ENCODE results near the gene EVA1C. TPM values are rescaled to one million over a fixed set of nuclear protein-coding genes. Genes with fewer than 3 reads are reported as not detected.

EVA1C gene
- total and polyA plus RNA-seq, 2 experiments from 2014 or later: 4.6 to 6.9 TPM

- peaks cover 2% of the 10 kb centered on the region; the same call in 2 of the 3 replicates for H3K4me1 Mint-ChIP-seq
- H3K4me1 ChIP-seq (ENCODE audit: insufficient read depth): no peaks in the 10 kb centered on the region
- H2AFZ ChIP-seq: no peak overlapping the region
- H3F3A ChIP-seq (replicated peaks; ENCODE audit: low read depth): 0 out of 2 replicates have a peak, but pooled peaks cover 2% of the 10 kb centered on the region
- H3K27ac Mint-ChIP-seq: no peak overlapping the region
- DNase-seq (ENCODE audit: low spot score): no peak
- H3K36me3 Mint-ChIP-seq (ENCODE audit: low read depth): no peaks in the 10 kb centered on the region
- no peak overlapping the region for H3K27ac ChIP-seq (ENCODE audit: low read depth)
- no peak overlapping the region for H3K4me3 Mint-ChIP-seq
- TF ChIP-seq ZNF331 (CRISPR knock-in tag; IDR thresholded peaks at IDR 0.05; ENCODE audit: low read depth): no peak
- peaks cover under 1% of the 10 kb centered on the region for H3K27me3 Mint-ChIP-seq (ENCODE audit: insufficient read depth, low read depth, poor library complexity)
- no peaks in the 10 kb centered on the region for H3K36me3 ChIP-seq (ENCODE audit: insufficient read depth)
- ATAC-seq: no peak
- no peak overlapping the region for H3K4me3 ChIP-seq
- no peak overlapping the region for H3K4me2 ChIP-seq
- no peaks in the 10 kb centered on the region for H3K27me3 ChIP-seq (ENCODE audit: insufficient read depth)
- no peaks in the 10 kb centered on the region for H3K9me2 ChIP-seq (ENCODE audit: insufficient read depth)
- H4K20me1 ChIP-seq (replicated peaks; ENCODE audit: insufficient read depth): no peaks in the 10 kb centered on the region
- H3K9me3 Mint-ChIP-seq: no peaks in the 10 kb centered on the region
- H3K79me2 ChIP-seq (replicated peaks; ENCODE audit: insufficient read depth): no peaks in the 10 kb centered on the region
These were observed 133.5 kb downstream of the EVA1C start for GRCh38 chr21:32545948-32546441.

- no peaks in the 10 kb centered on the region for H3K79me2 ChIP-seq (replicated peaks; ENCODE audit: insufficient read depth)
- TF ChIP-seq ZNF114 (CRISPR knock-in tag; IDR thresholded peaks at IDR 0.05) (no peak), ZNF462 (CRISPR knock-in tag; IDR thresholded peaks at IDR 0.05) (no peak)
- TF ChIP-seq, protein P1, sequence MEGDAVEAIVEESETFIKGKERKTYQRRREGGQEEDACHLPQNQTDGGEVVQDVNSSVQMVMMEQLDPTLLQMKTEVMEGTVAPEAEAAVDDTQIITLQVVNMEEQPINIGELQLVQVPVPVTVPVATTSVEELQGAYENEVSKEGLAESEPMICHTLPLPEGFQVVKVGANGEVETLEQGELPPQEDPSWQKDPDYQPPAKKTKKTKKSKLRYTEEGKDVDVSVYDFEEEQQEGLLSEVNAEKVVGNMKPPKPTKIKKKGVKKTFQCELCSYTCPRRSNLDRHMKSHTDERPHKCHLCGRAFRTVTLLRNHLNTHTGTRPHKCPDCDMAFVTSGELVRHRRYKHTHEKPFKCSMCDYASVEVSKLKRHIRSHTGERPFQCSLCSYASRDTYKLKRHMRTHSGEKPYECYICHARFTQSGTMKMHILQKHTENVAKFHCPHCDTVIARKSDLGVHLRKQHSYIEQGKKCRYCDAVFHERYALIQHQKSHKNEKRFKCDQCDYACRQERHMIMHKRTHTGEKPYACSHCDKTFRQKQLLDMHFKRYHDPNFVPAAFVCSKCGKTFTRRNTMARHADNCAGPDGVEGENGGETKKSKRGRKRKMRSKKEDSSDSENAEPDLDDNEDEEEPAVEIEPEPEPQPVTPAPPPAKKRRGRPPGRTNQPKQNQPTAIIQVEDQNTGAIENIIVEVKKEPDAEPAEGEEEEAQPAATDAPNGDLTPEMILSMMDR (conservative IDR thresholded peaks at IDR 0.05; ENCODE audit: low read depth in 2 of 2): no peak
- TF ChIP-seq, protein P2, sequence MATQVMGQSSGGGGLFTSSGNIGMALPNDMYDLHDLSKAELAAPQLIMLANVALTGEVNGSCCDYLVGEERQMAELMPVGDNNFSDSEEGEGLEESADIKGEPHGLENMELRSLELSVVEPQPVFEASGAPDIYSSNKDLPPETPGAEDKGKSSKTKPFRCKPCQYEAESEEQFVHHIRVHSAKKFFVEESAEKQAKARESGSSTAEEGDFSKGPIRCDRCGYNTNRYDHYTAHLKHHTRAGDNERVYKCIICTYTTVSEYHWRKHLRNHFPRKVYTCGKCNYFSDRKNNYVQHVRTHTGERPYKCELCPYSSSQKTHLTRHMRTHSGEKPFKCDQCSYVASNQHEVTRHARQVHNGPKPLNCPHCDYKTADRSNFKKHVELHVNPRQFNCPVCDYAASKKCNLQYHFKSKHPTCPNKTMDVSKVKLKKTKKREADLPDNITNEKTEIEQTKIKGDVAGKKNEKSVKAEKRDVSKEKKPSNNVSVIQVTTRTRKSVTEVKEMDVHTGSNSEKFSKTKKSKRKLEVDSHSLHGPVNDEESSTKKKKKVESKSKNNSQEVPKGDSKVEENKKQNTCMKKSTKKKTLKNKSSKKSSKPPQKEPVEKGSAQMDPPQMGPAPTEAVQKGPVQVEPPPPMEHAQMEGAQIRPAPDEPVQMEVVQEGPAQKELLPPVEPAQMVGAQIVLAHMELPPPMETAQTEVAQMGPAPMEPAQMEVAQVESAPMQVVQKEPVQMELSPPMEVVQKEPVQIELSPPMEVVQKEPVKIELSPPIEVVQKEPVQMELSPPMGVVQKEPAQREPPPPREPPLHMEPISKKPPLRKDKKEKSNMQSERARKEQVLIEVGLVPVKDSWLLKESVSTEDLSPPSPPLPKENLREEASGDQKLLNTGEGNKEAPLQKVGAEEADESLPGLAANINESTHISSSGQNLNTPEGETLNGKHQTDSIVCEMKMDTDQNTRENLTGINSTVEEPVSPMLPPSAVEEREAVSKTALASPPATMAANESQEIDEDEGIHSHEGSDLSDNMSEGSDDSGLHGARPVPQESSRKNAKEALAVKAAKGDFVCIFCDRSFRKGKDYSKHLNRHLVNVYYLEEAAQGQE (IDR thresholded peaks at IDR 0.05; ENCODE audit: unreplicated experiment): no peak
- H3K27me3 Mint-ChIP-seq (ENCODE audit: insufficient read depth, low read depth, poor library complexity): peaks cover 1% of the 10 kb centered on the region
- peaks cover 7% of the 10 kb centered on the region for H3K4me1 Mint-ChIP-seq
- no peaks in the 10 kb centered on the region for H3K9me3 Mint-ChIP-seq
- no peak overlapping the region for H3K27ac ChIP-seq (ENCODE audit: low read depth)
- H3K4me3 ChIP-seq: no peak overlapping the region
- no peaks in the 10 kb centered on the region for H3K9me2 ChIP-seq (ENCODE audit: insufficient read depth)
- no peaks in the 10 kb centered on the region for H3K36me3 ChIP-seq (ENCODE audit: insufficient read depth)
- H3K27ac Mint-ChIP-seq: no peak overlapping the region
- H3F3A ChIP-seq (replicated peaks; ENCODE audit: low read depth): 0 out of 2 replicates have a peak, but pooled peaks cover 2% of the 10 kb centered on the region
- ATAC-seq: no peak
- H4K20me1 ChIP-seq (replicated peaks; ENCODE audit: insufficient read depth): no peaks in the 10 kb centered on the region
- no peaks in the 10 kb centered on the region for H3K36me3 Mint-ChIP-seq (ENCODE audit: low read depth)
- no peak overlapping the region for H3K4me3 Mint-ChIP-seq
- H3K27me3 ChIP-seq (ENCODE audit: insufficient read depth): no peaks in the 10 kb centered on the region
- no peak overlapping the region for H2AFZ ChIP-seq
- no peaks in the 10 kb centered on the region for H3K4me1 ChIP-seq (ENCODE audit: insufficient read depth)
- H3K4me2 ChIP-seq: no peak overlapping the region
- no peak for DNase-seq (ENCODE audit: low spot score)
These were observed 134.5 kb downstream of the EVA1C start for GRCh38 chr21:32547018-32547417.
